ENCODE results near the gene QARS1. TPM values are rescaled to one million over a fixed set of nuclear protein-coding genes. Genes with fewer than 3 reads are reported as not detected.

Gene QARS1
- polyA plus RNA-seq, 1 donor (not counting 4 experiments of a cell fraction or from before 2014, with no cell fraction given): 131 TPM

DNA sequence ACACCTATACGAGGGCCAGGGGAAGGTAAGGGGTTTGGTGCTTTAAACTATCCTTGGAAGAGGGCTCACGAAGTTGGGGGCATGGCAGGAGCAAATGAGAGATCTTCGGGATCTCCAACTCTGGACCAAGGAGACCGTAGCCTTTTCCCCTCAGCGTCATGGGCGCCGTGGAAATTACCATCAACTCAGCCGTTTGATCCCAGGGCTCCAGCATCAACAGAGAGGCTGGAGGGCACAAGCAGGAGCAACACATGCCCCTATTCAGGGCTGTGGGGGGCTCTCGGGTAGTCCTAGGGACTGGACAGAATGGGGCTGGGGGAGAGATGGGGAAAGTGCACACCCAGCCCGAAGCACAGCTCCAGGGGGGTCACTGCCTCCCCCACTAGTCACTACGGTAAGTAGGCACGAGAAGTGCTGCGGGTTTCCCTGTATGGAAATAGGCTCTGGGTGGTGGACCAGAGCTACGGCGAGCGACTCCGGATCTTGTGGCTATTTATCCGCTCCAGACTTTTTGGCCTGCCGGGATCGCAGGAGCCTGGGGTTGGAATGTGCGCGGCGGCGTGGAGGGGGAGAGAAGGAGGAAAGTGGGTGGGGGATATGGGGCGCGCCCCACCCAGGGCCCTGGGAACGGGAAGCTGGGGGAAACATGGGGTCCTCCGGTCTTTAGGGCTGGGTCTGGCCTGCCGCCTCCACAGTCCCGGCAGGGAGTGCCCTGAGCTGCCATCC lies 28.8 kb upstream of the QARS1 start:
- peak overlapping the region; percentile 82 for H2AFZ ChIP-seq (ENCODE audit: control insufficient read depth, low read length)
- no peaks in the 10 kb centered on the region for H4K20me1 ChIP-seq (ENCODE audit: control insufficient read depth, extremely low read depth, insufficient read depth, low read length)
- H3K36me3 ChIP-seq (ENCODE audit: control insufficient read depth in 2 of 2, extremely low read depth in 1 of 2, insufficient read depth in 2 of 2, low read length in 2 of 2): peaks cover 7 to 12% of the 10 kb centered on the region in 2 experiments
- no peaks in the 10 kb centered on the region for H3K9me1 ChIP-seq (ENCODE audit: control insufficient read depth, extremely low read depth, insufficient read depth, low read length)
- H3K79me2 ChIP-seq (ENCODE audit: control insufficient read depth, insufficient read depth, low read length): peaks cover 18% of the 10 kb centered on the region
- DNase-seq (ENCODE audit: low read depth, low spot score) (peak; percentile 30), FAIRE-seq (peak; percentile 71)
- TF ChIP-seq, protein P1, sequence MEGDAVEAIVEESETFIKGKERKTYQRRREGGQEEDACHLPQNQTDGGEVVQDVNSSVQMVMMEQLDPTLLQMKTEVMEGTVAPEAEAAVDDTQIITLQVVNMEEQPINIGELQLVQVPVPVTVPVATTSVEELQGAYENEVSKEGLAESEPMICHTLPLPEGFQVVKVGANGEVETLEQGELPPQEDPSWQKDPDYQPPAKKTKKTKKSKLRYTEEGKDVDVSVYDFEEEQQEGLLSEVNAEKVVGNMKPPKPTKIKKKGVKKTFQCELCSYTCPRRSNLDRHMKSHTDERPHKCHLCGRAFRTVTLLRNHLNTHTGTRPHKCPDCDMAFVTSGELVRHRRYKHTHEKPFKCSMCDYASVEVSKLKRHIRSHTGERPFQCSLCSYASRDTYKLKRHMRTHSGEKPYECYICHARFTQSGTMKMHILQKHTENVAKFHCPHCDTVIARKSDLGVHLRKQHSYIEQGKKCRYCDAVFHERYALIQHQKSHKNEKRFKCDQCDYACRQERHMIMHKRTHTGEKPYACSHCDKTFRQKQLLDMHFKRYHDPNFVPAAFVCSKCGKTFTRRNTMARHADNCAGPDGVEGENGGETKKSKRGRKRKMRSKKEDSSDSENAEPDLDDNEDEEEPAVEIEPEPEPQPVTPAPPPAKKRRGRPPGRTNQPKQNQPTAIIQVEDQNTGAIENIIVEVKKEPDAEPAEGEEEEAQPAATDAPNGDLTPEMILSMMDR (optimal IDR thresholded peaks at IDR 0.05 in 1 of 3, IDR thresholded peaks at IDR 0.05 in 1 of 3, conservative IDR thresholded peaks at IDR 0.05 in 1 of 3; ENCODE audit: extremely low read depth in 1 of 3, insufficient read depth in 2 of 3, low read length in 3 of 3): no peak
- no peak for TF ChIP-seq EZH2 (IDR thresholded peaks at IDR 0.05; ENCODE audit: low read length)
- peak overlapping the region; percentile 73 for H3K9ac ChIP-seq (ENCODE audit: control insufficient read depth, extremely low read depth, insufficient read depth, low read length)
- dilution Hi-C loops (cut with MboI; ENCODE audit: extremely low pct_ligation_motif_present, low sequenced_read_pairs): no loop called here
- H3K9me3 ChIP-seq (ENCODE audit: control insufficient read depth, low read depth, low read length): no peaks in the 10 kb centered on the region
- no peaks in the 10 kb centered on the region for H3K27me3 ChIP-seq (ENCODE audit: control insufficient read depth, extremely low read depth, insufficient read depth, low read length)
- H3K4me1 ChIP-seq (ENCODE audit: control insufficient read depth, extremely low read depth, insufficient read depth, low read length): peaks cover 19% of the 10 kb centered on the region
- H3K27ac ChIP-seq (ENCODE audit: control insufficient read depth, insufficient read depth, low read length): peak overlapping the region; percentile 39
- peak overlapping the region; percentile 69 to 93 (median 92) for H3K4me3 ChIP-seq (ENCODE audit: control insufficient read depth in 2 of 3, extremely low read depth in 1 of 3, insufficient read depth in 2 of 3, low read depth in 1 of 3, low read length in 3 of 3)
- H3K4me2 ChIP-seq (ENCODE audit: control insufficient read depth, extremely low read depth, insufficient read depth, low read depth, low read length): peak overlapping the region; percentile 89

- H3K4me2 ChIP-seq (ENCODE audit: control insufficient read depth, extremely low read depth, insufficient read depth, low read depth, low read length): peak within 1 kb of the TSS; percentile 89
- H3K36me3 ChIP-seq (ENCODE audit: control insufficient read depth in 2 of 2, extremely low read depth in 1 of 2, insufficient read depth in 2 of 2, low read length in 2 of 2): peaks cover 9 to 16% of the 10 kb centered on the region in 2 experiments
- peak within 1 kb of the TSS; percentile 39 for H3K27ac ChIP-seq (ENCODE audit: control insufficient read depth, insufficient read depth, low read length)
- H3K9ac ChIP-seq (ENCODE audit: control insufficient read depth, extremely low read depth, insufficient read depth, low read length): peak within 1 kb of the TSS; percentile 73
- DNase-seq (ENCODE audit: low read depth, low spot score): peak; percentile 60
- H3K79me2 ChIP-seq (ENCODE audit: control insufficient read depth, insufficient read depth, low read length): peaks cover 18% of the 10 kb centered on the region
- TF ChIP-seq, protein P1 (optimal IDR thresholded peaks at IDR 0.05 in 1 of 3, IDR thresholded peaks at IDR 0.05 in 1 of 3, conservative IDR thresholded peaks at IDR 0.05 in 1 of 3; ENCODE audit: extremely low read depth in 1 of 3, insufficient read depth in 2 of 3, low read length in 3 of 3): no peak
- TF ChIP-seq EZH2 (IDR thresholded peaks at IDR 0.05; ENCODE audit: low read length): no peak
- H3K9me3 ChIP-seq (ENCODE audit: control insufficient read depth, low read depth, low read length): no peaks in the 10 kb centered on the region
- H3K4me3 ChIP-seq (ENCODE audit: control insufficient read depth in 2 of 3, extremely low read depth in 1 of 3, insufficient read depth in 2 of 3, low read depth in 1 of 3, low read length in 3 of 3): peak within 1 kb of the TSS; percentile 69 to 93 (median 92)
- dilution Hi-C loops (cut with MboI; ENCODE audit: extremely low pct_ligation_motif_present, low sequenced_read_pairs): no loop called here
- no peaks in the 10 kb centered on the region for H3K9me1 ChIP-seq (ENCODE audit: control insufficient read depth, extremely low read depth, insufficient read depth, low read length)
- no peaks in the 10 kb centered on the region for H3K27me3 ChIP-seq (ENCODE audit: control insufficient read depth, extremely low read depth, insufficient read depth, low read length)
- peak within 1 kb of the TSS; percentile 82 for H2AFZ ChIP-seq (ENCODE audit: control insufficient read depth, low read length)
- FAIRE-seq: no peak
- peaks cover 19% of the 10 kb centered on the region for H3K4me1 ChIP-seq (ENCODE audit: control insufficient read depth, extremely low read depth, insufficient read depth, low read length)
- no peaks in the 10 kb centered on the region for H4K20me1 ChIP-seq (ENCODE audit: control insufficient read depth, extremely low read depth, insufficient read depth, low read length)
Observed at GRCh38 chr3:49132437-49133225, 28.1 kb upstream of the QARS1 start, which contains the start of gene LAMB2. Gene LAMB2 (minus strand): TSS chr3:49133050. CDS start chr3:49132867, 183 bp downstream.
